Frontal cortex (tissue), 4 donors: ENCODE measurements around the gene FGF6. TPM values are rescaled to one million over a fixed set of nuclear protein-coding genes. Genes with fewer than 3 reads are reported as not detected.
"Not testable (repeated sequence)": the region's sequence is repeated elsewhere in the genome, so short reads cannot be mapped to it uniquely, and the experiment has no call there.

Source experiments
- DNase-seq, 2 donors: peaks; one replicate each; pipeline ENCODE4 v3.0.0; 2012; ENCODE audit warnings: low spot score in 2 of 2
- FAIRE-seq: peaks from 2 replicates; lab custom pipeline; 2012; peaks lifted over from hg19 to GRCh38; lab: Jason Lieb, UNC
- total RNA-seq: library from RNA; depleted of rRNA; stranded (reverse); fragments of >200 nt; gene quantifications from one replicate; pipeline ENCODE4 v1.2.3, GENCODE V29; 2014
- donor health status: control.
- donor health status: control.
- donor health status: control.

Gene FGF6
- not detected for total RNA-seq

DNA sequence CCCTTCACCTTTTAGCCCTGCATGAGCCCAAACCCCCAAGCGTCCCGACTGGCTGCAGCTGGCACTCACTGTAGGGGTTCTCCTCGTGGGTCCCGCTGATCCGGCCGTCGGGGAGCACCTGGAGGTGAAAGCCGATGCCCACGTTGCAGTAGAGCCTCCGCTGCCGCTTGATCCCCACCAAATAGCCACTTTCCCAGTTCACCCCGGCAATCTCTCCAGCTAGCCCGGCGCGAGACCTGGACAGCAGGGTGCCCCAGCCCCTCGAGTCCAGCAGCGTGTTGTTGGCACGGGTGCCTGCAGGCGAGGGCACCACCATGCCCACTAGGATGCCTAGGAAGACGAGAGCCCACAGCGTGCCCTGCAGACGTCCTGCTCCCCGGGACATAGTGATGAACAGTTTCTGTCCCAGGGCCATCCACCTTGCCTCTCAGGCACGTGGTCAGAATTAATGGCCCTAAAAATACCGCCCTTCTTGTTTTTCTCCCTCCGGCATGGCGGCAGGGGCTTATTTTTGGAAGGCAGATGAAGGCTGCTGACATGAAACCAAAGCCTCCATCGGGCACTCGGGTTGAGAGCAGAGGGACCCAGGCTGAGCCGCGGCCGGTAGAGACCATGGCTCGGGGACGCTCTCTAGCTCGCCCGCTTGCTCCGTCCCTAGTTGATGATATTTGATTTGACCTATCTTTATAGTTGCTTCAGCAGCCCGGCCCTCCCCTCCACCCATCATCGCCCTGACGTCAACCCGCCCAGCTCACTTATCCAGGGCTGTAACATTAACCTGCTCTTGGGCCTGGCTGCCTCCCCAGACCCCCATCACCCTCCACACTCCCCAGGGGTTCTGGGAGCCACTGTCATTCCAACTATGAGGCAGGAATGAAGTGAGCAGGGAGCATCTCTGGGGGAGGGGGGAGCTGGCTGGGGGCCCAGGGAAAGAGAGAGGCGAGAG, at the start of gene FGF6:
Gene FGF6, minus strand, starts transcription at position 660 of the 946 bp plus-strand sequence. Its CDS starts 245 bp downstream, at position 415.
- no peak for FAIRE-seq
- peak; percentile 1 to 2 for DNase-seq

DNA sequence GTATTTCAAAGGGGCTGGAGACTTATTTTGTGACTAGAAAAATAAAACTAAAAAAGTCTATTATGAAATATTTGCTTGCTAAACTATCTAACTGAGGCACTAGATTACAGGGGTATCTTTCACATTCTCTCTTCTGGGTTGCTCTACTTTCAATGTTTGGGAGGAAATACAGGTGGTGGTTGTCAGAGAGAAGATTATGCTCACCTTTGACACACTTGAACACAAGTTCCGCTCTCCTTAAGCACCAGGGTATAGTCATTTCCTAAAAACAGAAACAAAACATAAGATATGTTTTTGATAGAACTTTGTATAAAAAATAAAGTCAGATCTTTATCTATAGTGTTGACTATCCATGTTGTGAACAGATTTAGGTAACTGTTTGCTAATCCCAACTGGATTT, 45.4 kb upstream of the FGF6 start:
- FAIRE-seq = no peak

DNA sequence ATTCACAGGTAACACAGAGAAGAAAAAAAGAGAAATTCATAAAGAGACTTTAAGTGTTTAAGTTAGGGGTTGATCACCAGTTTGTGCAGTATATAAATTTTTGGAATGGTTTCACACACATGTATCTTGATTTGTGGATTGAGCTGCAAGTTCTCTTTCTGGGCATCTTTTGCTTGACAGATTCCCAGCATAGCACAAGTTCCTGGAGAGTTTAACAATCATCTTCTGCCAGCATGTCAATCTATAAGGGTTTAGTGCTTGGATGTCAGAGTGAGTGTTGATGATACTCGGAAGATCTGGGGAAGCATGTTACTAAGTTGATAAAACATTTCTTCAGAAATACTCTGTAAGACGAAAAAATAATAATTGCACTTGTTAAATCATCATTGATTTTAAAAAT, 43.9 kb upstream of the FGF6 start:
- DNase-seq (no peak), FAIRE-seq (no peak)

More for the DNA sequence above, 45.4 kb upstream of the FGF6 start:
- no peak for DNase-seq

GRCh38 chr12:4486980-4487379, 41.4 kb upstream of the FGF6 start:
- DNase-seq (no peak), FAIRE-seq (no peak)

GRCh38 chr12:4486049-4486699, 40.6 kb upstream of the FGF6 start:
- FAIRE-seq (no peak), DNase-seq (no peak)

DNA sequence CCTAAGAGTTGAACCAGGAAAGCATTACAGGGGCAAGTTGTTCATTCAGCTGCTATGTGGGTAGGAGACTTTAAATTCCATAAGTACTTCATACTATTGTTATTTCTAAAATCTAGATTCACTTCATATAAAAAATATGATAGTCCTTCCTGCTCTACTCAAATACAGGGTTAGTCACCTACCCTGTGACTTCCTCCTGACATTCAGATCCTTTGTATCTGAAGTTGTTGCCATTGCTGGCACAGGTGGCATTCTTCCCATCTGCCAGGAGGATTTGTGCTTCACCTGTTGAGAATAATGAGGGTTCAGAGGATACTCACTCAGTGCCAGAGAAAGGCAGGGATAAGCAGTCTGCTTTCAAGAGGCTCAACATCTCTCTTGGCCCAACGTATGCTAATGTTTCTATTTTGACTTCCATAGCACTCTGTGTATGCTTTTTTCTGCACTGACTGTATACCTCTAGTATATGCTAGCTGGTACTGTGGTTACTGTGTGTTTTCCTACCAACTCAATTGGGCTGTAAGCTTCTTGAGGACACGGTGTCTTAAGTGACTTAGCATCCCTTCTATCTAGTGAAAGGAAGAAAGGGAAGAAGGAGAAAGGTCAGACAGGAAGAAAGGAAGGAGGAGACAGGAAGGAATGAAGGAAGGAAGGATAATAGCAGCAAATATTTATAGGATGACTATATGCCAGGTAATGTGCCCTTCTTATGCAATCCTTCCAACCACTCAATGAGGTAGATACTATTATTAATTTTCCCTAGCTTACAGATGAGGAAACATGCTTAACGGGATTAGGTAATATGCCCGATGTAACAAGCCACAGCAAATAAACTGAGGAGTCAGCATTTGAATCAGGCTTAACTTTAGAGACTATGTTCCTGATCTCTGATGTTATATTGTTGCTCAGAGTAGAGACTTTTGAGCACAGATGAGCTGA, 38.5 kb upstream of the FGF6 start:
- DNase-seq = no peak
- no peak for FAIRE-seq

DNA sequence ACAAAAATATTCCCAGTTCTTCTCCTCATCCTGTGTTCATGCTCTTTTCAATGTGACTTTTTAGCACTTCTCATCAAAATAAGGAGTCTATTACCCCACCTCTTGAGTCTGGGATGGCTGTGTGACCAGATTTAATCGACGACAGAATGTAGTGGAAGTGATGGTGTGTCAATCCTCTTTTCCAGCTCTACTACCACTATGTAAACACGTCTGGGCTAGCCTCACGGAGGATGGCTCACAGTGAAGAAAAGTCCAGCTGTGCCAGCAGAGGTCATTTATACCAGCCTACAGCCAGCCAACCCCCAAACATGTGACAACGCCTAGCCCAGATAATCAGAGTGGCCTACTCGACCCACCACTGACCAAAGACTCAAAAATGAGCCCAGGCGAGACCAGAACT, 37.3 kb upstream of the FGF6 start:
- no peak for FAIRE-seq
- no peak for DNase-seq

- FAIRE-seq (no peak), DNase-seq (no peak)
These were observed 33.3 kb upstream of the FGF6 start for GRCh38 chr12:4478933-4479332.

GRCh38 chr12:4477129-4477528, 31.5 kb upstream of the FGF6 start:
- DNase-seq (no peak), FAIRE-seq (no peak)

- FAIRE-seq = no peak
These were observed 26.4 kb upstream of the FGF6 start for GRCh38 chr12:4472046-4472445.

GRCh38 chr12:4471256-4471655, 25.6 kb upstream of the FGF6 start:
- DNase-seq (no peak), FAIRE-seq (no peak)

More at GRCh38 chr12:4472046-4472445, 26.4 kb upstream of the FGF6 start:
- DNase-seq = no peak

DNA sequence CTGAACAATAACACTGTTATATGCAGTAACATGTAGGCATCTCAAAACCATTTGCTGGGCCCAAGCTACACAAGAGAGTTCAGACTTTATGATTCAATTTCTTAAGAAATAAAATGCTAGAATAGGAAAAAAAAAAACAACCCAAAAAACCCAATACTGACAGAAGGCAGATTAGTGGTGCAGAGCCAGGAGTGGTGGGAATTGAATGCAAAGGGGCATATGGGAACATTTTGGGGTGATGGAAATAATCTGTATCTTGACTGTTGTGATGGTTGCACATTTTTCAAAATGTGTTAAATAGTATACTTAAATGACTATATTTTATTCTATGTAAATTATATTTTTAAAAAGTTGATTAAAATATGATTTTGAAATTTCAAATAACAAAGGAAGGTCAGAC, 23.4 kb upstream of the FGF6 start:
- DNase-seq = no peak
- FAIRE-seq = no peak

DNA sequence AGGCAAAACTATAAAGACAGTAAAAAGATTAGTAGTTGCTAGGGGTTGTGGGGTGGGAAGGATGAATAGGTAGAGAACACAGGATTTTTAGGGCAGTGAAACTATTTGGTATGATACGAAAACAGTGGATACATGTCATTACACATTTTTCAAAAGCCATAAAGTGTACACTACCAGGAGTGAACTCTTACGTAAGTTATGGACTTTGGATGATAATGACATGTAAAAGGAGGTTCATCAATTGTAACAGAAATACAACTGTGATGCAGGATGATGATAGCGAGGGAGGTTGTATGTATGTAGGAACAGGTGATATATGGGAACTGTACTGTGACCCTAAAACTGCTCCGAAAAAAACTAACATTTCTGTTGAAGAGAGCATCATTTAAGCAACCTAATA, 15.1 kb upstream of the FGF6 start:
- FAIRE-seq (no peak), DNase-seq (no peak)

GRCh38 chr12:4455849-4456248, 10.2 kb upstream of the FGF6 start:
- not testable (repeated sequence) for DNase-seq, FAIRE-seq

DNA sequence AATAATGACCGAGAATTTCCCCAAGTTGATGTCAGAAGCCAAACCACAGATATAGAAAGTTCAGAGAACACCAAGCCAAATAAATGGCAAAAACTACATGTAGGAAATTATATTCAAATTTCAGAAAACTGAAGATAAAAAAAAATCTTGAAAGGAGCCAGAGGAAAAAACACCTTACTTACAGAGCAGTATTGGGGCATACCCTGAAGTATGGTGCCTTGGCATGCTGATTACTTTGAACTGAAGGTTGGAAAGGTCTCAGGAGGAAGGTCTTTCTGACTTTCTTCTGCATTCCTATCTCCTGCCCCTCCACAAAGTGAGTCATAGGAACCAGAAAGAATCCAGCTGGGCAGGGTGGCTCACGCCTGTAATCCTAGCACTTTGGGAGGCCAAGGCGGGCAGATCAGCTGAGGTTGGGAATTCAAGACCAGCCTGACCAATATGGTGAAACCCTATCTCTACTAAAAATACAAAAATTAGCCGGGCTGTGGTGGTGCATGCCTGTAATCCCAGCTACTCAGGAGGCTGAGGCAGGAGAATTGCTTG, 8.8 kb upstream of the FGF6 start:
- DNase-seq (no peak), FAIRE-seq (no peak)

GRCh38 chr12:4451694-4452093, 6.1 kb upstream of the FGF6 start:
- DNase-seq = no peak
- no peak for FAIRE-seq

DNA sequence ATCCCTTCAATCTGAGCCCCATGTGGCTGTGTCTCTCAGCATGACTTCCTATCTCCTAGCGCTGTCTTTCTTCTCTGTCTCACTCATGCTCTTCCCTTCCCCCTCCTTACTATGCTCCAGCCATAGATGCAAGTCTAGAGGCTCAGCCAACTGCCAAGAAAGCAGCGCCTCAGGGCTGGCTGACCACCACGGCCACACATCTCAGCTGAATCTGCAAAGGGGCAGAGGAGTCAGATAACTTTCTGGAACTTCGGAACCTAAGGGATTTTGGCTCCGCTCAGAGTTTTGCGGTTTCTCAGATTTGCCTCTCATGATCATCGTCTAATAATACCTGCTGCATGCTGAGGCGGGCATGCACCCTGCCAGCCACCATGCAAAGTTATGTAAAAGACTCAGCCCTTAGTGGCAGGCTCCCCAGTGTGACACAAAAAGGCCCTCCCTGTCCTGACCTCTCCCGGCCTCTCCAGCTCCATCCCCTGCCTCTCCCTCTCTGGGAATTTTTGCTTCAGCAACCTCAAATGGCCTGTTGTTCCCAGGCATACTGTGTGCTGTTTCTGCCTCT, 5.0 kb upstream of the FGF6 start:
- DNase-seq (peak; percentile 4 to 10), FAIRE-seq (no peak)

DNA sequence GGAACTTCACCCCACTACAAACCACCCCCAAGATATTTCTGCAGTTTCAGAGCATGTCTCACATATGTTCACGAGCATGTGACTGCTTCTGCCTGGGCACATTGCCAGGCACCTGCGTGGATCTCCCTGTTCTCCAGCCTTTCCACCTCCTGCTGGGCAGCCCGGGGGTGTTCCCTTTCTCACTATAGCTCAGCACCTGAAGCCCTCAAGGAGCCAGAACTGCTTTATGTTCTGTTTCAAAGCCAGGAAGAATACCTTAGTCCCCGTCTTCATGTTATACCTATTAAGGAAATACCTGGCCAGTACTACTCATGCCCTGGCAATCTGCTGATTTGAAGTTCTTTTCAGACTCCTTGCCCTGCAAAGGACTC, 4.2 kb upstream of the FGF6 start:
- no peak for FAIRE-seq
- DNase-seq = no peak
